T follicular helper cell (primary cell): Measurements from ENCODE around the gene OSBPL10.

Experiments
- DNase-seq: peaks from one replicate; pipeline ENCODE4 v3.0.0-alpha.2; 2020; ENCODE audit warnings: low read depth

OSBPL10 gene

DNA sequence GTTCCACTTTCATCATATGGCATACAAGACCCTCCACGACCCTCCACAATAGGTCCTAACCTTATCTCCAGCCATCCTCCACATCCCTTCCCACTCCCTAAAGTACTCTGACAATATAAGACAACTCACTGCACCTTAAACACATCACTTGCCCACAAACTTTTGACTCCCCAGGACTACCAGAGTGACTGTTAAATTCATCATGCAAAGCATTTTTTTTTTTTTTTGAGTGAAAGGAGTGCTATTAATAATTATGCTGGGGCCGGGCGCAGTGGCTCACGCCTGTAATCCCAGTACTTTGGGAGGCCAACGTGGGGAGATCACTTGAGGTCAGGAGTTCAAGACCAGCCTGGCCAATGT, 55.8 kb downstream of the OSBPL10 start:
- DNase-seq: no peak

DNA sequence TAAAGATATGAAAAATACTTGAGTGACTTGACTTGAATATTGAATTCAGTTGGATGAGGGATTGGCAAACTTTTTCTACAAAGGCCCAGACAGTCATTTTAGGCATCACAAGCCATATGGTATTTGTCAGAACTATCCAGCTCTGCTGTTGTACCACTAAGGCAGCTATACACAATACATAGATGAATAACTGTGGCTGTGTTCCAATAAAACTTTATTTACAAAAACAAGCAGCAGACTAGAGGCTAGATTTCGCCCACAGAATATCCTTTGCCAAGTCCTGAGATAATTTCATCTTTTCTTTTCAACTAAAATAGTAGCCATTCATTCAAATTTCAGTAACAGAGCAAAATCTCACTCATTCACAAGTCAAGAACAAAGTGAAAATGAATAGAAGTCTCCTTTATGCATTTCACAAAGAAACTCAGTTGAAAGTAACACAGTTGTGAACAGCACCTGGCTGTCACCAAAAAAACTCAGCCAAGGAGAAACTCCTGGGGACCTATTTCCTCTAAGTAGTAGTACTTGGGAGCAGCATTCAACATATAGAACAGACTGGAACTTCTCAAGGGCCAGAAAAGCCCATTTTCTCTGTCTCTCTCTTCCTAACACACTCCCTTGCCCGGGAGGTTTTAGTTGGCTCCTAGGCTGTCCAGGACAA, 56.3 kb downstream of the OSBPL10 start:
- no peak for DNase-seq

DNA sequence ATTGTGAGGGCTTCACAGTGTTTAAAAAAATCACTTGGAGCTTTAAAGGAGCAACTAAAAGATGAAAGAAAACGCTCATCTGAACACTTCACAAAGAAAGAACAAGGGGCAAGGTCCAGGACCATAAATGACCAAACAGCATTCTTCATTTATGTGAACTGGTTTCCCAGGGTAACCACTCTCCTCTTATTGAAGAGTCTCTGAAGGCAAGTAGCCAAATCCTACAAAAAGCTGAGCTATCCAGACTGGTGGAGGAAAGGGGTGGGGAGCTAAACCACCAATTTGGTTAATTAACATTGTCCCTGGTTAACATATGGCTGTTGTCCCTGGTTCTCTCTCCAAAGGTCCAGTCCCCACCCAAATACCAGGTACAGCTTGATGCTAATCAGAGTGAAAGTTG, 58.1 kb downstream of the OSBPL10 start:
- no peak for DNase-seq

DNA sequence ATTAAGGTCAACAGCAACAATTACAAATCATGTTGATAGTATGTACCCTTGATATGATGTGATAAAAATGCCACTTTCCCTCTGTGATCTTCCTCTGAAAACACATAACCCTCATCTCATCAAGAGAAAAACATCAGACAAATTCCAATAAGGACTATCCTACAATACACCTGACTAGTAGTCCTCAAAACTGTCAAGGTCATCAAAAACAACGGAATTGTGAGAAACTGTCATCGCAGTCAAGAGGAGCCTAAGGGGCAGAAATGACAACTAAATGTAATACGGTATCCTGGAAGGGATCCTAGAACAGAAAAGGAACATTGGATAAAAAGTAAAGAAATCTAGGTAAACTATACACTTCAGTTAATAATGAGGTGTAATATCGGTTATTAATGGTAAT, 59.2 kb downstream of the OSBPL10 start:
- DNase-seq: no peak

DNA sequence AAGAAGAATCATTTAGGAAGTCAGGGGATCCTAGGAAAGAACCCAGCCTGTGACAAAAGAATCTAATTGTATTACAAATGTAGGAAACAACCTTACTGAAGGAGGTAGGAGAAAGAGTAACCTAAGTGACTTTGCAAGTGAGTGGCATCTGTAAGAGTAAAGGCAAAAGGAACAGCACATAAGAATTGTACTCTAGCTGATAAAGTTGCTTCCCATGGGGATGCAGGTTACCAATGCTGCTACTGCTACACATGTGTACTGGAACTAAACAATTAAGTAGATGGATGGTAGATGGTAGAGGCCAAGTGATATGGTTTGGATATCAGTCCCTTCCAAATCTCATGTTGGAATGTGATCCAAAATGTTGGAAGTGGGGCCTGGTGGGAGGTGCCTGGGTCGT, 60.8 kb downstream of the OSBPL10 start:
- DNase-seq: no peak

DNA sequence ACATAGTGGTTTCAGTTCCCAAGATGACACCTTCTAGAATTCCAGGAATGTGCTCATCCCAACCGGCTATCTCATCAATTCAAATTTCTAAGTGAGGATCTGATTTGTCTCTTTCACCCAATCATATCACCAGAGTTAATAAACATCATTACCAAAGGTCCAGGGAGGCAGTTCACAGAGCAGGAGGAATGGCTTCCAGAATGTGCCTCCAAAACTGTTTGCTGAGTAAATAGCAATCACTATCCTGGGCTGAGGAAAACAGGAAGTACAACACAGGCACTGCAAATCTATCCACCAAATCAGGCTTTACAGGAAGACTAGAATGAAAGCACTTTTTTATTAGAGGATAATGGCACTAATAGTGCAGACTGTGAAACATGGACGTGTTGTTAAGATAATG, 61.5 kb downstream of the OSBPL10 start:
- no peak for DNase-seq

DNA sequence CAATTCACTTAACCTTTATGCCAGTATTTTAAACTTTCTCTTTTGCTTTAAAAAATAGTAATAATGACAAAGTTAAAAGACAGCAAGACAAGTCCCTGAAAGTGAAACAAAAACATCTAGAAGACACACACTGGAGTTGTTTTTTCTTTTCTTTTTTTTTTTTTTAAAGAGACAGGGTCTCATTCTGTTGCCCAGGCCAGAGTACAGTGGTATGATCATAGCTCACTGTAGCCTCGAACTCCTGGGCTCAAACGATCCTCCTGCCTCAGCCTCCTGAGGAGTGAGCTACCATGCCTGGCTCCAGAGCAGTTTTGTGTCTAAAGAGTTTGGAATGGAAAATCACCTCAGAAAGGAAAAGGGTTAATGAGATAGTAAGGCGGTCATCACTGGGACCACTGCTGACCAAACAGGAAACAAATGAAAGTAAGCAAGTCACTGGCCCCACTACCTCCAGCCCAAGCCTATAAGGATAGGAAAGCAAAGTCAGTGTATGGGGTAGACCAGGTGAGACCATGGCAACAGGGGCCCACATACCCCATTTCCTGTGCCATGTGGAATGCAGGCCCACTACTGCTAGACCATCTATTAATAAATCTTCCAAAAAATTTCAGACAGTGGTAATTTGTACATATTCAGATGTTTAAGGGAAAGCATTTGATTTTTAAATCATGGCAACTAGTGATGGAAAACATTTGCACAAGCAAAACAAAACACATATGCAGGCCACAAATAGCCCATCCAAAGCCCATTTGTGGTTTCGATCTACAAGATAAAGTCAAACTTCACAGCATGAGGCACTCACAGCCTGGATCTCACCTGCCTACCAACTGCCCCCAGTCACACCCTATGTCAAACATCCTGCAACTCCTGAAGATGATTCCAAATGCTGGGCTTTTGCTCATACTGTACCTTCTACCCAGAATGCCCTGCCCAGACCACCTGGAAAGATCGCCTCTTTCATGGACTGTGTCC, 62.6 kb downstream of the OSBPL10 start:
- DNase-seq: no peak

DNA sequence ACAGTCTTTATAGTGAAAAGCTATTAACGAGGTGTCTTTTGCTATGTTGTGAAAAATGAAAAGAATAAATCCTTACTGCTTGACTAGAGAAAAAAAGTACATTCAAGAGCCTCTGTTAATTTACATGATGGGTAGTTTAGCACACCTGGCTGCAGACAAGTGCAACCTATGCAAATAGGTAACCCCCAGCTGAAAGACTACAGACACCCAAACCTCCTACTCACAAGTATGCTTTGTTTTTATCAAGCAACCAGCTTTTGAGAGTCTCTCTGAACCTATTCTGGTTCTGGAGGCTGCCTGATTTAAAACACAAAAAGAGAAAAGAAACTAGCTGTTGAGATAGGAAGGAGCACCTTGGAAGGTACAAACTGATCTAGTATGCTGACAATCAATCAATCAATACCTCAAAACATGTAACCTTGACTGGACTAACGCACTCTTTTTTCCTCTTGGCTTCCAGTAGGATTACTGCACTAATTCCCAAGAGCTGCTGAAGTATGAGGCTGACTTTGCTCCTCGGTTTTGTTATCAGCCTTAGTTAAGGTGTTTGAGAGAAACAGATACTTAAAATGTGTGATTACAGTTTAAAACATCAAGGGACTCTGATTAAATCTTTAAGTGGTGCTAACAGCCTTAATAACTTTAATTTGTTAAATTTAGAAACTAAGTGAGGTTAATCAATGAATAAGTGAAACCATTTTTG, 63.6 kb downstream of the OSBPL10 start:
- DNase-seq: no peak

DNA sequence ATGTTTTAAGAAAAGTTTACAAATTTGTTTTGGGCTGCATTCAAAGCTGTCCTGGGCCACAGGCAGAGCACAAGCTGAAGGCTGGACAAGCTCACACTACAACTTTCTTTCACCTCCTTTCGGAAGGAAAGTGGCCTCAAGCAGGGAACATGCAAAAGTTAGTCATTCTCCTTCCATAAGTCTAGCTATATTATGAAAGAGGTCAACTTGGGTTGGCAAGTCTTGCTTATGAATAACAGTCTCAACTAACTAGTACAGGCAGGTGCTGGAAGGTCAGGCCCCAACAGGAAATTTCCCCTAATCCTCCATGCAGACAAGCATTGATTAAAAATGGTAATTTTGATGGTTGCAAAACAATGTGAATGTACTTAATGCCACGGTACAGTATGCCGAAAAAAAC, 69.4 kb downstream of the OSBPL10 start:
- no peak for DNase-seq

DNA sequence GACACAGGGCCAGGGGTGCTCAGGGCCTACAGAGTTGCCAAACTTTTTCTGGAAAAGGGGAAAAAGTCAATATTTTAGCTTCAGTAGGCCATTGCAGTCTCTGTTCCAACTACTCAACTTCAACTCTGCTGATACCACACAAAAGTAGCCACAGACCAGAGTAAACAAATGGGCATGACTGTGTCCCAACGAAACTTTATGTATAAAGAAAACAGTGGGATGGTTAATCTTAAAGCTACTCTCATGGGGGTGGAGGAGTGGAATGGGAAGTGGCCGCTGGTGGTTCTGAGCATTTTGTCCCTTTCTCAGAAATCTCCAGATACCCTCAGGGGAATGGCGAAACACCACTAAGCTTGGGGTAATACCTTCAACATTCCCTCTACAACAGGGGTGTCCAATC, 69.9 kb downstream of the OSBPL10 start:
- no peak for DNase-seq

DNA sequence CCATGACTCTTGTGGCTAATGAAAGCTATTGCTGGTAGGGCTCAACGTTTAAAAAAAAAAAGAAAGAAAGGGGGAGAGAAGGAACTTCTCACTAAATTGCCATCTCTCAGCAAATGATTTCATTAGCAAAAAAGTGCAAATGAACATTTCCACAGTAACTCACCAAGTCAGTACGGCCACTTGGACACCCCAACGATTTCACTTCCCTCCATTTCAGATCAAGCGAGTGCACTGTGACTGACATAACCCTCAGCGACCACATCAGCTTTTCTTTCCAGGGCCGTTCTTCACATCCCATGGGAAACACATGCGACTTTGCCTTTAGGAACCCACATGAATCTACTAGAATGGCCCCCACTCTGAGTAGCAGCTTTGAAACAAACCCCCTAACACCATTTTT, 71.6 kb downstream of the OSBPL10 start:
- DNase-seq: no peak

DNA sequence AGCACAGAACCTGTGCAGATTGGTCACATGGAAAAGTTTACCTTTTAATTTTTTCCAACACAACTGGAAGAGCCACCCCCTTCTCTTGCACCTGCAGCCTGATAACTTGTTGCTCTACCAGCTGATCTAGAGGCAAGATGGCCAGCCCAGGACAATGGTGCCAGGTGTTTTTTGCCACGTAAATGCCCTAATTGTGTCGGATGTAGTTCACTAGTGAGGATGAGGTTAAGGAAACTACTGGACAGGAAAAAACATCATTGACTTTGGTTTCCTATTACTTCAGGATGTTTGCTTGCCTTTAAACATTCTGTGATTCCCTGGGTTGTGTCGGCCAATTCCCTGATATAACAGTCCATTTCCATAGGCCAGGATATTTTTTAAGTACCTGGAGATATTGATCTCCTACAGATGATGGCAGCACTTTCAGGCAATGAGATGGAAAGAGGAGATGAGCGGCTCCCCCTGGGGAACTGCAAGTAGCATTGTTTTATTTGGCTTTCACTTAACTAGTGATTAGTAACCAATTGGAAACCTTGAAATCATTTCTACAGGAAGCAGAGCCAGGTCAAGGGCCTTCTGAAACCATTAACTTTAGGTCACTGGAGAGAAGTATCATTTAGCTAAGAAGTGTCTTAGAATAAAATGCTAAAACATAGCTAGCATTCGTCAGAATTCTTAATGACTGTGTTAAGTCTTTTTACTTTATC, 72.5 kb downstream of the OSBPL10 start:
- DNase-seq: no peak

DNA sequence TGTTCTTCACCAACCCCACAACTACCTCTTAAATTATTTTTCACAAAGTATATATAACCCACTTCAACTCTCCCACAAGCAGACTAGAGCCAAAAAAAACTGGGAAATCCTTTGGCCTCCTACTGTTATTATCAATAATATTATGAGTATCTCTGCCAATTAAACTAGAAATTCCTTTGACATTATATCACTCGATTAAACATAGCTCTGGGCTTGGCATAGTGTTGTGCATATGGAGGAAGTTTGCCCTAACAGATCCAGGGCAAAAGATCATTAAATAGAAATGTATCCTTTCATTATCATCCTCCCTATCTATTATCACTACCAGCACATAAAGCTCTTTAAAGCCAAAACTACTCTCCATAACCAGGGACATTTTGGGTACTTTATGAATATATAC, 74.9 kb downstream of the OSBPL10 start:
- DNase-seq: no peak

DNA sequence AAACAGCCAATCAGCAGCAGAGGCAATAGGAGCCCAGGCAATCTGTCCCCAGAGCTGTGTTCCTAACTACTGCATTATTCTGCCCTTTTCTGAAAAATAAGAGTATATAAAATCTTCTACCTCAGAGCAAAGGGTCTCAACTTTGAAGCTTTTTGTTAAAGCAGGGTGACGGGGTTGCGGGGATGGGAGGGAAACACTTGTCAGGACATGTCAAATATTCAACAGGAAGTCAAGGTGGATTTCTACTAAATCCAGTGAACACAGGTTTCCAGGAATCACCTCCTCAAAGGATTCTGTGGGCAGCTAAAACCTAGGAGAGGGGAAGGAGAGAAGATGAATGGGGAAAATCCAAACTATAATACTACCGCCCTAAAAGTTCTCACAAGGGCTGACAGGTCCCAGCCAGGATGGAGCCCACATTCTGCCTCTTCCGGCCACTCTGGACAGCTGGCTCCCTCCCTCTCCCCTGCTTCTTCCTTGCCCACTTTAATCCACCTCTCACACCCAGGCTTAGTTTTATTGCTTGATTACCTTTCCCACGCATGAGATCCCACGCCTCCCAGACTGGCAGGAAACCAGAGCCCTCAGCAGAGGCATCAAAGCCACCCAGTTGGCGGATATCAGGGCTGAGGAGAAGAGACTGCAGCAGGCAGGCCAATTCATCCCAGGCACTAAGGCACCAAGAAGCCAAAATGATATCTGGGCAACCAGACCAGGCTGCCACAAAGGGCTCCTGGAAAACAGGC, 77.2 kb downstream of the OSBPL10 start:
- DNase-seq: no peak

DNA sequence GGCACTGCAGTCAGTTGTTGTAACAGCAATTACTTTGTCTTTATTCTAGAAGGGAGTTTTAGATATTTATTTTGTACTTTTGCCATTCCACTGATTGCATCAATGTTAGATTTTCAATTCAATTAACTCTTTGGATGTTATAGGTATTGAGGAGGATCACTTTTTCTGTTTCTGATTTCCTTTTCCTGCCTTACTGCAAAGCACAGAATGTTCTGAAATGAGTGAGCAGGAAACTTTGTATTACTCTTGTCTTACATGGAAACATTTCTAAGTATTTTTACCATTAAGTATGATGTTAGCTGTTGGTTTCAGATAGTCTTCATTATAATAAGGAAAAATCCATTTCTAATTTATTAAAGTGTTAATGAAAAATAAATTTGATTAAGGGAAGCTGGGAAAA, 80.5 kb downstream of the OSBPL10 start:
- no peak for DNase-seq

DNA sequence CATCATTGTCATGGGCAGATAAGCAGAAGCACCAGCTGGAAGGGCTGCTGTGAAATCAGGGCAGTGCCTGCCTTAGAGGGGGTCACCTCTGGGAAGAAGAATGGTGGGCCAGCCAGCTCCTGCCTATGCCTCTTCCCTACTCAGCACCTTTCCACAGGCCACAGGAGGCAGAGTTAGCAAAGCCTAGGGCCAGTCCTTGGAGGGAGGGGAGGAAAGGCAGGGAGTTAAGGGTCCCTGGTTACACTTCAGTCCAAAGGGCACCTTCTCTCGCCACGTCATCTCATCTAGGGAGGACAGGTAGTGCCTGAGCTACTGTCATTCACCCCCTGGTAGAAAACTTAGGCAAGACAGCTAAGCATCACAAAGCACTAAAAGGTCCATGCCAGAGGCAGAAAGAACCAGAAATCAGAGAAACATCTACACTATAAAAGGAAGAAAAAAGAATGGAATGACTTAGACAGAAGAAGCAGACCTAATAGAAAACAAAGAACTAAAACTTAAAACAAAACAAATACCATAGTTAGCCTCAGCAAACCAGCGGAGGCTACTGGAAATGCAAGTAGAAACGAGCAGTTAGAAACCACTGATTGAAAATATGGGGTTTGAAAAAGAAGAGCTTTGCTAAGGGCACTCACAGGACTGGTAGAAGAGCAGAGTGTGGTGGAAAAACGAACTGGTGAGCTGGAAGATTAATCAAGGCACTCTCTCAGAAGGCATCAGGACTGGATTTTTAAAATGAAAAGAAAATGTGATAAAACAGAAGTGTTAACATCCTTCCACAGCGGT, 84.2 kb downstream of the OSBPL10 start:
- no peak for DNase-seq

DNA sequence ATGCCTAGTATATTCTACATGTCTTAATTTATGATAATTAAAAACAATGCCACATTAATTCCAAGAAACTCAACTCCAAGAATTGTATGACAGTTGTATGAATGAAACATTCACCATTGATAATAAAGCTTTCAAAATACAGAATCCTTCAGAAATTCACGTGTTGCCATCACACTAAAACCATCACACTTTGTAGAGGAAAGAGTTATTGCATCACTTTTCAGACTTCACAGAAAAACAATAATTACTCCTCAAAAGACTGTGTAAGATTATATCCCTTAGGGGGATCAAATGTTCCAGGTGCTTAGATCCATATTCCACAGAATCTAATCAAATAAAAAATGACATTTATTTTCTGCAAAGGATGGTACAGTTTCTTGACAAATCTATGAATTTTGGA, 85.0 kb downstream of the OSBPL10 start:
- no peak for DNase-seq

DNA sequence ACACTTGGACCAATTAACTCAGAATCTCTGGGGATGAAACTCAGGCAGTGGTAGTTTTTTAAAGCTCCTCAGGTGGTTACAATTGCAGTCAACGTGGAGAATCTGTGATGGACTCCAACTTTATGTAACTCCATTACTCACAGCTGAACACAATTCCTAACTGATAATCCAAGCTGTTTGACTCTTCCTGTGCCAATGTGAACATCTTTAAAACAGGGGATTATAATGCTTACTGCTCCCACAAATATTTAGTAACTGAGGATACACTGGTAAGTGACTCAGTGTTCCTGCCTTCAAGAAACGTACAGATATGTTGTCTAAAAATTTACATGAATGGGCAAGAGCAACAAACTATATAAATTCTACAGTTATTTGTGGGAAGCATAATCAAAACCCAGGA, 85.6 kb downstream of the OSBPL10 start:
- no peak for DNase-seq

DNA sequence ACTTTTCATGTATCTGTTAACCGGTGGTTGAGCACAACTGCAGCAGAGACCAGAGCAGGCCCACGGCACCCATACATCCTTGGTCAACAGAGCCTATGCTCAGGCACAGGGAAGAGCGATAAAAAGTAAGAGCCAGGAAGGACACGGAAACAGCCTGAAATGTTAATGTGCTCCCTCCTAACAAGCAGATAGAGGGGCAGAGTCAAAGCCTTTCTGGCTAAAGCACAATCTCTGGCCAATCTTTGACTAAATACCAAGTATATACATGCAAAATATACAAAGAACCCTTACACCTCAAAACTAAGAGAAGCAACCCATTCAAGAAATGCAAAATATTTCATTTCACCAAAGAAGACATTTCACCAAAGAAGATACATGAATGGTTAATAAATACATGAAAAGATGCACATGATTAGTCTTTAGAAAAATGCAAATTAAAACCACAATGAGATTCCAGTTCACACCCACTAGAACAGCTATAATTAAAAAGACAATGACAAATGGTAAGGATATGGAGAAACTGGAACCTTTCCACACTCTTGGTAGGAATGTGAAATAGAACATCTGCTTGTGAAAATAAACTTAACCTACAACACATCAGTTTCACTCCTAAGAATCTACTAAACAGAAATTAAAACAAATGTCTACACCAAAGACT, 88.0 kb downstream of the OSBPL10 start:
- DNase-seq: no peak

DNA sequence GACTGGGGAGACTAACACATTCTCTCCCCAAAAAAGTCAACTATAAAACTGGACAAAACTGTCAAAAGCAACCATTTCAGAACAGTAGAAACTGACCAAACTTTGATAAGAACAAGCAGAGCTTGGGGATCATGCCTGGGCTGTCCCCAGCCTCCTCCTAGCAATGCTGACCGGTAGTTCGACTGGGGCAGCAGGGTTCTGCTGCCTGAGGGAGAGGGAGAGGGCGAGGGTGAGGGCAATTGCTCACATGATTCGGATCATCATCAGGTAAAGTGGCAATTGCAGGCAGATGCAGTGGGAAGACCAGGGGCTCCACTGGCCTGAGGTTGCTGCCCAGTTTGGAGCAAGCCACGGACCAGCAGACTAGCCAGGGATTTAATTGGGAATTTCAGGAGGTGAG, 88.6 kb downstream of the OSBPL10 start:
- DNase-seq: no peak
